Hepatocyte (in vitro differentiated cells): Measurements from ENCODE around the gene TLR8. TPM values are rescaled to one million over a fixed set of nuclear protein-coding genes. Genes with fewer than 3 reads are reported as not detected.

Source experiments
- DNase-seq: peaks from one replicate; pipeline ENCODE4 v3.0.0-alpha.2; 2016; ENCODE audit warnings: low spot score
- H2AFZ ChIP-seq: fragments of 200-600 bp; sonication (generic); 2 replicates; pipeline ENCODE4 v1.6.0; 2016; ENCODE audit warnings: antibody characterized with exemption, mild to moderate bottlenecking
- H3K27ac ChIP-seq: fragments of 200-600 bp; sonication (generic); 2 replicates; pipeline ENCODE4 v1.5.1; 2016; ENCODE audit warnings: mild to moderate bottlenecking
- H3K27me3 ChIP-seq: fragments of 200-600 bp; sonication (generic); 2 replicates; pipeline ENCODE4 v1.6.1; 2016
- H3K36me3 ChIP-seq: fragments of 200-600 bp; sonication (generic); replicated peaks from 2 replicates; pipeline ENCODE4 v1.5.1; 2016; ENCODE audit warnings: low read depth; ENCODE audit not compliant: insufficient read depth
- H3K4me1 ChIP-seq: fragments of 200-600 bp; sonication (generic); 2 replicates; pipeline ENCODE4 v1.5.1; 2016; ENCODE audit warnings: mild to moderate bottlenecking, moderate library complexity; ENCODE audit not compliant: insufficient read depth
- H3K4me2 ChIP-seq: fragments of 200-600 bp; sonication (generic); 2 replicates; pipeline ENCODE4 v1.6.0; 2016
- H3K4me3 ChIP-seq: fragments of 200-600 bp; sonication (generic); 2 replicates; pipeline ENCODE4 v1.5.1; 2016; ENCODE audit warnings: mild to moderate bottlenecking
- H3K79me2 ChIP-seq: fragments of 200-600 bp; sonication (generic); 2 replicates; pipeline ENCODE4 v1.6.0; 2017; ENCODE audit warnings: mild to moderate bottlenecking
- H3K9me2 ChIP-seq: fragments of 200-600 bp; sonication (generic); replicated peaks from 2 replicates; pipeline ENCODE4 v1.6.0; 2017; ENCODE audit warnings: mild to moderate bottlenecking; ENCODE audit not compliant: insufficient read depth
- H3K9me3 ChIP-seq: fragments of 200-600 bp; sonication (generic); 2 replicates; pipeline ENCODE4 v1.5.1; 2016; ENCODE audit warnings: low read depth, mild to moderate bottlenecking
- H4K20me1 ChIP-seq: fragments of 200-600 bp; sonication (generic); 2 replicates; pipeline ENCODE4 v1.6.0; 2016; ENCODE audit warnings: mild to moderate bottlenecking; ENCODE audit not compliant: insufficient read depth, poor library complexity, severe bottlenecking
- CTCF ChIP-seq: fragments of 200-600 bp; sonication (generic); IDR thresholded peaks from 2 replicates; pipeline ENCODE4 v1.5.1; 2016; ENCODE audit warnings: antibody characterized with exemption, mild to moderate bottlenecking; ENCODE audit not compliant: poor library complexity
- EZH2 ChIP-seq: fragments of 200-600 bp; sonication (generic); IDR thresholded peaks from 2 replicates; pipeline ENCODE4 v1.6.1; 2016; ENCODE audit warnings: antibody characterized with exemption, mild to moderate bottlenecking, borderline replicate concordance
- EZH2phosphoT487 ChIP-seq: fragments of 200-600 bp; sonication (generic); IDR thresholded peaks from one replicate; pipeline ENCODE4 v1.6.1; 2018; ENCODE audit warnings: antibody characterized with exemption, mild to moderate bottlenecking, low read depth, moderate library complexity; ENCODE audit not compliant: unreplicated experiment, severe bottlenecking
- WGBS: methylation state at CpG from one replicate; pipeline ENCODE4 v1.1.6; 2016; ENCODE audit warnings: low lambda C conversion rate; ENCODE audit errors: missing lambda C conversion rate; 5-methylcytosine and 5-hydroxymethylcytosine counted together
- polyA plus RNA-seq: library from polyadenylated mRNA; unstranded; fragments of >200 nt; fragmentation: Nextera tagmentation; extraction: Ambion mirVana; gene quantifications from 2 replicates; pipeline ENCODE4 v1.2.1, GENCODE V29; 2016
- total RNA-seq: library from RNA; depleted of rRNA; stranded (reverse); fragments of >200 nt; gene quantifications from 2 replicates; pipeline ENCODE4 v1.2.3, GENCODE V29; 2014

TLR8 gene
- total and polyA plus RNA-seq, 2 experiments from 2014 or later = 0.07 TPM; not detected in 1

GRCh38 chrX:12921886-12922598 is 15.6 kb downstream of the TLR8 start:
- Histone ChIP-seq H3K27ac (no peak overlapping the region), H3K27me3 (no peaks in the 10 kb centered on the region), H3K9me2 (no peaks in the 10 kb centered on the region), H2AFZ (no peak overlapping the region), H3K4me1 (no peaks in the 10 kb centered on the region), H3K4me3 (no peak overlapping the region), H3K79me2 (no peaks in the 10 kb centered on the region), H3K36me3 (no peaks in the 10 kb centered on the region), H4K20me1 (no peaks in the 10 kb centered on the region), H3K4me2 (no peak overlapping the region), H3K9me3 (no peaks in the 10 kb centered on the region)
- 90% methylated on average over 10 of the region's 10 CpGs for WGBS
- TF ChIP-seq EZH2phosphoT487 = no peak
- TF ChIP-seq CTCF = no peak
- TF ChIP-seq EZH2 = no peak
- no peak for DNase-seq

- Histone ChIP-seq H3K27ac (no peak overlapping the region), H3K4me2 (no peak overlapping the region), H3K79me2 (no peaks in the 10 kb centered on the region), H3K4me1 (no peaks in the 10 kb centered on the region), H2AFZ (no peak overlapping the region), H3K9me2 (no peaks in the 10 kb centered on the region), H3K36me3 (no peaks in the 10 kb centered on the region), H3K27me3 (no peaks in the 10 kb centered on the region), H3K9me3 (no peaks in the 10 kb centered on the region), H4K20me1 (no peaks in the 10 kb centered on the region), H3K4me3 (no peak overlapping the region)
- no peak for DNase-seq
- TF ChIP-seq EZH2phosphoT487 = no peak
Measured at GRCh38 chrX:12922599-12922919, 16.1 kb downstream of the TLR8 start.

GRCh38 chrX:12929701-12930100 is 23.3 kb downstream of the TLR8 start:
- Histone ChIP-seq H3K4me3 (no peak overlapping the region), H3K4me2 (no peak overlapping the region), H3K4me1 (no peaks in the 10 kb centered on the region), H3K9me3 (no peaks in the 10 kb centered on the region), H3K36me3 (no peaks in the 10 kb centered on the region), H3K27me3 (no peaks in the 10 kb centered on the region), H3K27ac (no peak overlapping the region), H4K20me1 (no peaks in the 10 kb centered on the region), H3K79me2 (no peaks in the 10 kb centered on the region), H3K9me2 (no peaks in the 10 kb centered on the region), H2AFZ (no peak overlapping the region)
- 71% methylated on average over 4 of the region's 4 CpGs for WGBS
- no peak for DNase-seq
- TF ChIP-seq EZH2phosphoT487 = no peak
- TF ChIP-seq CTCF = no peak
- TF ChIP-seq EZH2 = no peak

GRCh38 chrX:12930150-12930549 is 23.7 kb downstream of the TLR8 start:
- Histone ChIP-seq H3K36me3 (no peaks in the 10 kb centered on the region), H3K9me2 (no peaks in the 10 kb centered on the region), H3K4me2 (no peak overlapping the region), H3K4me3 (no peak overlapping the region), H3K4me1 (no peaks in the 10 kb centered on the region), H3K27me3 (no peaks in the 10 kb centered on the region), H2AFZ (no peak overlapping the region), H4K20me1 (no peaks in the 10 kb centered on the region), H3K79me2 (no peaks in the 10 kb centered on the region), H3K9me3 (no peaks in the 10 kb centered on the region), H3K27ac (no peak overlapping the region)
- WGBS = 91% methylated on average over 2 of the region's 2 CpGs
- TF ChIP-seq CTCF (no peak), EZH2phosphoT487 (no peak), EZH2 (no peak)
- no peak for DNase-seq
